SK-N-SH treated with all-trans-retinoic acid at 6 μM for 48 hours (cell line): ENCODE measurements around the gene PRMT9.
A peak's percentile ranks its signal among the peaks of the same experiment; 100 is the strongest.

ENCODE experiments used
- ATAC-seq: fragments of 200-7000 bp; cut with Tn5 transposase; 3 replicates; pipeline ENCODE4 v1.9.1; 2020; ENCODE audit warnings: mild to moderate bottlenecking, moderate library complexity
- ARNTL ChIP-seq: fragments of 450-650 bp; formaldehyde crosslinking; IDR thresholded peaks from 2 replicates; pipeline ENCODE4 v1.5.0; 2020; ENCODE audit warnings: low read depth, mild to moderate bottlenecking, moderate library complexity, borderline replicate concordance
- BACH2 ChIP-seq: fragments of 250-450 bp; sonication (Bioruptor Pico); IDR thresholded peaks from 2 replicates; pipeline ENCODE4 v1.9.0; 2021; ENCODE audit warnings: mild to moderate bottlenecking, borderline replicate concordance
- CREB5 ChIP-seq: fragments of 250-450 bp; sonication (Bioruptor Pico); IDR thresholded peaks from 2 replicates; pipeline ENCODE4 v1.5.1; 2020; ENCODE audit warnings: low read depth, mild to moderate bottlenecking, moderate library complexity
- CSDC2 ChIP-seq: fragments of 250-450 bp; sonication (Bioruptor Pico); IDR thresholded peaks from 2 replicates; pipeline ENCODE4 v1.5.0; 2020; ENCODE audit warnings: mild to moderate bottlenecking, moderate library complexity
- CSRNP3 ChIP-seq: fragments of 250-450 bp; sonication (Bioruptor Pico); IDR thresholded peaks from 2 replicates; pipeline ENCODE4 v1.5.1; 2021; ENCODE audit warnings: mild to moderate bottlenecking, moderate library complexity
- ESRRG ChIP-seq: fragments of 250-450 bp; sonication (Bioruptor Pico); IDR thresholded peaks from 2 replicates; pipeline ENCODE4 v1.6.1; 2021; ENCODE audit warnings: mild to moderate bottlenecking
- GLIS3 ChIP-seq: fragments of 250-450 bp; sonication (Bioruptor Pico); IDR thresholded peaks from 2 replicates; pipeline ENCODE4 v1.5.0; 2020; ENCODE audit warnings: mild to moderate bottlenecking, moderate library complexity
- ISL1 ChIP-seq: fragments of 250-450 bp; sonication (Bioruptor Pico); IDR thresholded peaks from 2 replicates; pipeline ENCODE4 v2.1.2; 2022; ENCODE audit warnings: mild to moderate bottlenecking, moderate library complexity
- OSR1 ChIP-seq: fragments of 250-450 bp; sonication (Bioruptor Pico); IDR thresholded peaks from 2 replicates; pipeline ENCODE4 v1.8.0; 2022; ENCODE audit warnings: moderate library complexity, mild to moderate bottlenecking, inconsistent platforms
- PATZ1 ChIP-seq: fragments of 250-450 bp; sonication (Bioruptor Pico); IDR thresholded peaks from 2 replicates; pipeline ENCODE4 v1.8.0; 2020; ENCODE audit warnings: mild to moderate bottlenecking, moderate library complexity, borderline replicate concordance
- POU6F1 ChIP-seq: fragments of 250-450 bp; sonication (Bioruptor Pico); IDR thresholded peaks from 2 replicates; pipeline ENCODE4 v1.8.0; 2021; ENCODE audit warnings: low read depth, mild to moderate bottlenecking, moderate library complexity, borderline replicate concordance
- PPARA ChIP-seq: fragments of 250-450 bp; sonication (Bioruptor Pico); IDR thresholded peaks from 2 replicates; pipeline ENCODE4 v1.5.0; 2020; ENCODE audit warnings: mild to moderate bottlenecking, borderline replicate concordance
- RARB ChIP-seq: fragments of 250-450 bp; sonication (Bioruptor Pico); IDR thresholded peaks from 2 replicates; pipeline ENCODE4 v1.8.0; 2021; ENCODE audit warnings: mild to moderate bottlenecking, moderate library complexity
- SNAI2 ChIP-seq: fragments of 250-450 bp; sonication (Bioruptor Pico); IDR thresholded peaks from 2 replicates; pipeline ENCODE4 v1.5.0; 2020; ENCODE audit warnings: mild to moderate bottlenecking, moderate library complexity
- TCF4 ChIP-seq: fragments of 250-450 bp; sonication (Bioruptor Pico); IDR thresholded peaks from 2 replicates; pipeline ENCODE4 v1.8.0; 2021; ENCODE audit warnings: mild to moderate bottlenecking, moderate library complexity, borderline replicate concordance
- TOX ChIP-seq: fragments of 250-450 bp; sonication (Bioruptor Pico); IDR thresholded peaks from 2 replicates; pipeline ENCODE4 v1.8.0; 2021; ENCODE audit warnings: mild to moderate bottlenecking, moderate library complexity, borderline replicate concordance
- TSHZ2 ChIP-seq: fragments of 250-450 bp; sonication (Bioruptor Pico); IDR thresholded peaks from 2 replicates; pipeline ENCODE4 v1.5.0; 2020; ENCODE audit warnings: mild to moderate bottlenecking, moderate library complexity
- ZC3H10 ChIP-seq: fragments of 250-450 bp; sonication (Bioruptor Pico); IDR thresholded peaks from 2 replicates; pipeline ENCODE4 v1.5.1; 2021; ENCODE audit warnings: mild to moderate bottlenecking, moderate library complexity
- ZFP3 ChIP-seq: fragments of 250-450 bp; sonication (Bioruptor Pico); IDR thresholded peaks from 2 replicates; pipeline ENCODE4 v1.5.0; 2020; ENCODE audit warnings: mild to moderate bottlenecking, moderate library complexity
- ZFP30 ChIP-seq: fragments of 450-650 bp; formaldehyde crosslinking; IDR thresholded peaks from 2 replicates; pipeline ENCODE4 v1.5.0; 2022; ENCODE audit warnings: mild to moderate bottlenecking, moderate library complexity
- ZNF70 ChIP-seq: fragments of 450-650 bp; formaldehyde crosslinking; IDR thresholded peaks from 2 replicates; pipeline ENCODE4 v1.5.0; 2020; ENCODE audit warnings: mild to moderate bottlenecking, moderate library complexity
- ZNF8 ChIP-seq: fragments of 450-650 bp; formaldehyde crosslinking; IDR thresholded peaks from 2 replicates; pipeline ENCODE4 v1.5.0; 2020; ENCODE audit warnings: mild to moderate bottlenecking, moderate library complexity

Gene PRMT9

GRCh38 chr4:147638942-147639341 is 45.0 kb downstream of the PRMT9 start:
- ATAC-seq = peak; percentile 69
- TF ChIP-seq RARB (no peak), PPARA (CRISPR knock-in tag) (no peak), PATZ1 (CRISPR knock-in tag) (no peak), CSRNP3 (CRISPR knock-in tag) (no peak), OSR1 (no peak), ZFP30 (CRISPR knock-in tag) (no peak), ARNTL (CRISPR knock-in tag) (no peak), ISL1 (CRISPR knock-in tag) (no peak), TSHZ2 (CRISPR knock-in tag) (no peak), TOX (CRISPR knock-in tag) (no peak), ZNF8 (no peak), POU6F1 (CRISPR knock-in tag) (no peak), ZNF70 (CRISPR knock-in tag) (no peak)

GRCh38 chr4:147638365-147638764 is 45.6 kb downstream of the PRMT9 start:
- ATAC-seq = no peak
- TF ChIP-seq ZNF70 (CRISPR knock-in tag) = no peak
- TF ChIP-seq CSDC2 = no peak
- TF ChIP-seq TSHZ2 (CRISPR knock-in tag) = no peak
- no peak for TF ChIP-seq ESRRG (CRISPR knock-in tag)
- TF ChIP-seq CREB5 (CRISPR knock-in tag) = no peak
- TF ChIP-seq ZNF8 = no peak
- TF ChIP-seq TCF4 (CRISPR knock-in tag) = no peak
- TF ChIP-seq GLIS3 (CRISPR knock-in tag) = no peak
- TF ChIP-seq ZFP3 (CRISPR knock-in tag) = no peak
- no peak for TF ChIP-seq BACH2 (CRISPR knock-in tag)
- no peak for TF ChIP-seq CSRNP3 (CRISPR knock-in tag)
- TF ChIP-seq ZC3H10 (CRISPR knock-in tag) = no peak
- no peak for TF ChIP-seq TOX (CRISPR knock-in tag)
- TF ChIP-seq PATZ1 (CRISPR knock-in tag) = no peak
- no peak for TF ChIP-seq SNAI2 (CRISPR knock-in tag)
